Measurements from ENCODE around the gene ZNRF2.

- TF ChIP-seq, protein P1, sequence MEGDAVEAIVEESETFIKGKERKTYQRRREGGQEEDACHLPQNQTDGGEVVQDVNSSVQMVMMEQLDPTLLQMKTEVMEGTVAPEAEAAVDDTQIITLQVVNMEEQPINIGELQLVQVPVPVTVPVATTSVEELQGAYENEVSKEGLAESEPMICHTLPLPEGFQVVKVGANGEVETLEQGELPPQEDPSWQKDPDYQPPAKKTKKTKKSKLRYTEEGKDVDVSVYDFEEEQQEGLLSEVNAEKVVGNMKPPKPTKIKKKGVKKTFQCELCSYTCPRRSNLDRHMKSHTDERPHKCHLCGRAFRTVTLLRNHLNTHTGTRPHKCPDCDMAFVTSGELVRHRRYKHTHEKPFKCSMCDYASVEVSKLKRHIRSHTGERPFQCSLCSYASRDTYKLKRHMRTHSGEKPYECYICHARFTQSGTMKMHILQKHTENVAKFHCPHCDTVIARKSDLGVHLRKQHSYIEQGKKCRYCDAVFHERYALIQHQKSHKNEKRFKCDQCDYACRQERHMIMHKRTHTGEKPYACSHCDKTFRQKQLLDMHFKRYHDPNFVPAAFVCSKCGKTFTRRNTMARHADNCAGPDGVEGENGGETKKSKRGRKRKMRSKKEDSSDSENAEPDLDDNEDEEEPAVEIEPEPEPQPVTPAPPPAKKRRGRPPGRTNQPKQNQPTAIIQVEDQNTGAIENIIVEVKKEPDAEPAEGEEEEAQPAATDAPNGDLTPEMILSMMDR (IDR thresholded peaks at IDR 0.05; ENCODE audit: insufficient read depth, low read length, poor library complexity, severe bottlenecking): no peak
- TF ChIP-seq EZH2phosphoT487 (conservative IDR thresholded peaks at IDR 0.05; ENCODE audit: low read length): no peak
Observed at GRCh38 chr7:30353932-30354607, 69.7 kb downstream of the ZNRF2 start.

Measured in SU-DHL-6 (cell line).